HG03378 (cell line): ENCODE results near the gene TPRN.
"Not testable (repeated sequence)": the region's sequence is repeated elsewhere in the genome, so short reads cannot be mapped to it uniquely, and the experiment has no call there.

Source experiments
- ATAC-seq: cut with Tn5 transposase; IDR thresholded peaks from one replicate; pipeline ENCODE4 v1.9.1; 2021; ENCODE audit warnings: mild to moderate bottlenecking, moderate library complexity; ENCODE audit not compliant: unreplicated experiment

TPRN gene, protein sequence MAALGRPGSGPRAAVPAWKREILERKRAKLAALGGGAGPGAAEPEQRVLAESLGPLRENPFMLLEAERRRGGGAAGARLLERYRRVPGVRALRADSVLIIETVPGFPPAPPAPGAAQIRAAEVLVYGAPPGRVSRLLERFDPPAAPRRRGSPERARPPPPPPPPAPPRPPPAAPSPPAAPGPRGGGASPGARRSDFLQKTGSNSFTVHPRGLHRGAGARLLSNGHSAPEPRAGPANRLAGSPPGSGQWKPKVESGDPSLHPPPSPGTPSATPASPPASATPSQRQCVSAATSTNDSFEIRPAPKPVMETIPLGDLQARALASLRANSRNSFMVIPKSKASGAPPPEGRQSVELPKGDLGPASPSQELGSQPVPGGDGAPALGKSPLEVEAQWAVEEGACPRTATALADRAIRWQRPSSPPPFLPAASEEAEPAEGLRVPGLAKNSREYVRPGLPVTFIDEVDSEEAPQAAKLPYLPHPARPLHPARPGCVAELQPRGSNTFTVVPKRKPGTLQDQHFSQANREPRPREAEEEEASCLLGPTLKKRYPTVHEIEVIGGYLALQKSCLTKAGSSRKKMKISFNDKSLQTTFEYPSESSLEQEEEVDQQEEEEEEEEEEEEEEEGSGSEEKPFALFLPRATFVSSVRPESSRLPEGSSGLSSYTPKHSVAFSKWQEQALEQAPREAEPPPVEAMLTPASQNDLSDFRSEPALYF

DNA sequence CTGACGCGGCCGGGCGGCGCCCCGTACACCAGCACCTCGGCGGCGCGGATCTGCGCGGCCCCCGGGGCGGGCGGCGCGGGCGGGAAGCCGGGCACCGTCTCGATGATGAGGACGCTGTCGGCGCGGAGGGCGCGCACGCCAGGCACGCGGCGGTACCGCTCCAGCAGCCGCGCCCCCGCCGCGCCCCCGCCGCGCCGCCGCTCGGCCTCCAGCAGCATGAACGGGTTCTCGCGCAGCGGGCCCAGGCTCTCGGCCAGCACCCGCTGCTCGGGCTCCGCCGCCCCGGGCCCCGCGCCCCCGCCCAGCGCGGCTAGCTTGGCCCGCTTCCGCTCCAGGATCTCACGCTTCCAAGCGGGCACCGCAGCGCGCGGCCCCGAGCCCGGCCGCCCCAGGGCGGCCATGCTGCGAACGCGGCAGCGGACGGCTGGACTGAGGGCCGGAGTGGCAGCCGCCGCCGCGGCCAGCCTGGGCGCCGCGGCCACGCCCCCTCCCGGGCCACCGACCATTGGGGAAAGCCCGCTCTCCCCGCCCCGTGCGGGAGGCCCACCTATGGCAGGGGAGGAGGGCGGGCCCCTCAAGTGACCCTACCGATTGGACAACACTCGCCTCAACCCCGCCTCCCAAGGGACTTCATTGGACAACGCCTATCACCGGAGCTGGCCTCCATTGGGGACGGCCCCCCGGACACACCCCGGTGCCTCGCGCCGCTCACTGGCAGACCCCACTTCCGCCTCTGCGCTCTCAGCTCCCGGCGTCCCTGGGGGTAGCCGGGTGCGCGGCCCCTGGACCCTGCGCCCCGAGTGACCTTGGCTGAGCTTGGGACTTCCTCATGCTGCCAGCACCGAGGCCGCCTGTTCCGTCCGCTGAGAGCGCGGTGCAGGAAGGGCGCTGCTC, at the start of gene TPRN:
Gene TPRN, minus strand, starts transcription at position 431 of the 894 bp plus-strand sequence. Its CDS starts 30 bp downstream, at position 401.
- peak; percentile 82 for ATAC-seq

DNA sequence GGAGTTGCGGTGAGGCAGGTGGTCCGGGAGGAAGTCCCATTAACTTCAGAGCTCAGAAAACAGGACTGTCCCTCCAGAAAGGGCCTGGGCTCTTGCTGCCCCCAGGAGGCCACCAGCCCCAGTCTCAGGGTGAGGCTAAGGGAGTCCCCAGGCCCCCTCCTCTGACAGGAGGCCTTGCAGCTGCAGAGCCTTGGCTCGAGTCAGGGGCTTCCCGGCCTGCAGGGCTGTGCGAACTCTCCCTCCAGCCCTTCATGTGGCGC, 47.3 kb upstream of the TPRN start:
- no peak for ATAC-seq

DNA sequence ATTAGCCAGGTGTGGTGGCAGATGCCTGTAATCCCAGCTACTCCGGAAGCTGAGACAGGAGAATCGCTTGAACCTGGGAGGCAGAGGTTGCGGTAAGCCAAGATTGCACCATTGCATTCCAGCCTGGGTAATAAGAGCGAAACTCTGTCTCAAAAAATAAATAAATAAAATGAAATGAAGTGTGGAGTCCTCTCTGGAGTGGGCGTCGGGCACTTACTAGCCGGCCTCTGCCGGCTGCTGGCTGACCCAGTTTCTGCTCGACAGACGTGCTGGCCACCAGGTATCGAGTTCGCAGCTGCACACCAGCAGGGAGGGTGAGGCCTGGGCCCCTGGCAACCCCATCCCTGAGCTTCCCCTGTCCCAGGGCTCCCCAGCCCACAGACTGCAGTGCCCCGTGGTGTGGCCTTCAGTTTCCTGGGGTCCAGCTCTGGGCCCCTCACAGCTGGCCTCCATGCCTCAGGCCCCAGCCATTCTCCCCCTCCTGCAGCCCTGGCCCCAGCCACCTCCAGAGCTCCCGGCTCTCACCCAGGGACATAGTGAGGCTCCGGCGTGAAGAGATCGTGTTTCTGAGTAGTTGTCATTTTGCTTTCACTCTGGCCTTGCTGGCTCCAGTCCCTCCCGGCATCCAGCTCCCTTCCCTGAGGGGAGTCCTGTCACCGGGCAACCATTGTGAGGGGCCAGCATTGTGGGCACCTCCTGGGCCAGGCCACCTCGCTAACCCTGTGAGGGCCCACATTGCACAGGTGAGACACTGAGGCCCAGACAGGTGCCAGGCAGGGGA, 46.8 kb upstream of the TPRN start:
- ATAC-seq = no peak

- ATAC-seq = no peak
Observed at GRCh38 chr9:137245450-137246421, 45.2 kb upstream of the TPRN start.

- ATAC-seq = no peak
Observed at GRCh38 chr9:137244486-137245449, 44.2 kb upstream of the TPRN start.

GRCh38 chr9:137243626-137244485, 43.3 kb upstream of the TPRN start:
- no peak for ATAC-seq

DNA sequence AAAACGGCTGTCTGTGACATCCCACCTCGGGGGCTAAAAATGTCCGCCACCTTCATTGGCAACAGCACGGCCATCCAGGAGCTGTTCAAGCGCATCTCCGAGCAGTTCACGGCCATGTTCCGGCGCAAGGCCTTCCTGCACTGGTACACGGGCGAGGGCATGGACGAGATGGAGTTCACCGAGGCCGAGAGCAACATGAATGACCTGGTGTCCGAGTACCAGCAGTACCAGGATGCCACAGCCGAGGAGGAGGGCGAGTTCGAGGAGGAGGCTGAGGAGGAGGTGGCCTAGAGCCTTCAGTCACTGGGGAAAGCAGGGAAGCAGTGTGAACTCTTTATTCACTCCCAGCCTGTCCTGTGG, 42.7 kb upstream of the TPRN start:
- ATAC-seq = not testable (repeated sequence)

- ATAC-seq = no peak
Observed at GRCh38 chr9:137242269-137243203, 42.0 kb upstream of the TPRN start.

GRCh38 chr9:137241490-137242268, 41.1 kb upstream of the TPRN start:
- no peak for ATAC-seq

DNA sequence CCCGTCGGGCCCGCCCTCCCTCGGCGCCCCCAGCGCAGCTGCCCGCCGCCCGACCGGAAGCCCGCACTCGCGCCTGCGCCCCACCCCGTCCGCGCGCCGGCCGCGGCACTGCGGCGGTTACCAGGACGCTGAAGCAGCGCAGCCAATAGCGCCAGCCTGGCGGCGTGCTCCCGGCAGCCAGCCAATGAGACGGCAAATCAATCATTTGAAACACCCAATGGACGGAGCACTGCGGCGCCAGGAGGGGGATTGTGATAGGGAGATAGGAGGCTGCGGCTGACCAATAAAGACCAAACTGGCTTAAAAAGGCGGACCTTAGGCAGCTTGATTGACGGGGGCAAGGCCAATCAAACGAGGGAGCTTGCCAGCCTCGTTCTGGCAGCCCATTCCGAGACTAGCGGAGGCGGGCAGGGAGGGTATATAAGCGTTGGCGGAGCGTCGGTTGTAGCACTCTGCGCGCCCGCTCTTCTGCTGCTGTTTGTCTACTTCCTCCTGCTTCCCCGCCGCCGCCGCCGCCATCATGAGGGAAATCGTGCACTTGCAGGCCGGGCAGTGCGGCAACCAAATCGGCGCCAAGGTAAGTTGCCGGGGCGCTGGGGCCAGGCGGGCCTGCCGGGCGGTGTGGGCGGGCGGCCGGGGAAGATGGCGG, 40.4 kb upstream of the TPRN start, which contains the start of gene TUBB4B:
Gene TUBB4B, plus strand, starts transcription at position 447 of the 649 bp plus-strand sequence. Its CDS starts 74 bp downstream, at position 521.
- peak; percentile 86 for ATAC-seq

DNA sequence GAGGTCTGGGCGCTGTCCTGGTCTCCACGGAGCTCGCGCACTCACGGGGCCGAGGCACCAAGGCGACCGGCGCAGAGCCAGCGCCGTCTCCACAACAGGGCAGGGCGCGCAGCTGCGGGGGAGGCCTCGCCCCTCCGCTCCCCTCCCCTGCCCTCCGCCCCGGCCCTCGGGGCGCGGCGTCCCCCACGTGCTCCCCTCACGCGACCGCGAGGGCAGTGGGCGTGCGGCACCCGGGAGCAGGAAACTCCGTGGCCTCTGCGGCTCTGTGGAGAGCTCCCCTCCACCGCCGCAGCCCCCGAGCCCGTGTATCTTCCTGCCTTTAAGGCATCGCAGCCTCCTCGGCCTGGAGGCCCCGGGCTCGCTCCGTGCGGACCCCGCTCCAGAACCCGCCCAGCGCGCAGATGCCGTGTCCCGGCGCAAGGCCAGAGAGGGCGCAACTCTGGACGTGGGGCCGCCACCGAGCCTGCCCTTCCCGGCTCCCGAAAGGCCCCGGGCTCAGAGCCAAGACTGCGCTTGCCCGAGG, 39.8 kb upstream of the TPRN start:
- ATAC-seq = peak; percentile 7

DNA sequence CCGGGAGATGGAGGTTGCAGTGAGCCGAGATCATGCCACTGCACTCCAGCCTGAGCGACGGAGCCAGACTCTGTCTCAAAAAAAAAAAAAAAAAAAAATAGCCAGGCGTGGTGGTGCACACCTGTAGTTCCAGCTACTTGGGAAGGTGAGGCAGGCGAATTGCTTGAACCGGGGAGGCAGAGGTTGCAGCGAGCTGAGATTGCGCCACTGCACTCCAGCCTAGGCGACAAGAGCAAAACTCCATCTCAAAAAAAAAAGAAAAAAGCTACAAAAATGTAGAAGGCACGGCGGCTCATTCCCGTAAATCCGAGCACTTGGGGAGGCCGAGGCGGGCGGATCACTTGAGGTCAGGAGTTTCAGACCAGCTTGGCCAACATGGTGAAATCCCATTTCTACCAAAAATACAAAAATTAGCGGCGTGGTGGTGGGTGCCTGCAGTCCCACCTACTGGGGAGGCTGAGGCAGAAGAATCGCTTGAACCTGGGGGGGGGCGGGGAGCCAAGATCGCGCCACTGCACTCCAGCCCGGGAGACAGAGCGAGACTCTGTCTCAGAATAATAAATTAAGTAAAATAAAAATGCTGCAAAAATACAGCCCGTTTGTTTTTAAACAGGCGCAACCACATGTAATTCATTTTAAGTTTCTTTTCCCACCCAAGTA, 39.1 kb upstream of the TPRN start:
- ATAC-seq = not testable (repeated sequence)

DNA sequence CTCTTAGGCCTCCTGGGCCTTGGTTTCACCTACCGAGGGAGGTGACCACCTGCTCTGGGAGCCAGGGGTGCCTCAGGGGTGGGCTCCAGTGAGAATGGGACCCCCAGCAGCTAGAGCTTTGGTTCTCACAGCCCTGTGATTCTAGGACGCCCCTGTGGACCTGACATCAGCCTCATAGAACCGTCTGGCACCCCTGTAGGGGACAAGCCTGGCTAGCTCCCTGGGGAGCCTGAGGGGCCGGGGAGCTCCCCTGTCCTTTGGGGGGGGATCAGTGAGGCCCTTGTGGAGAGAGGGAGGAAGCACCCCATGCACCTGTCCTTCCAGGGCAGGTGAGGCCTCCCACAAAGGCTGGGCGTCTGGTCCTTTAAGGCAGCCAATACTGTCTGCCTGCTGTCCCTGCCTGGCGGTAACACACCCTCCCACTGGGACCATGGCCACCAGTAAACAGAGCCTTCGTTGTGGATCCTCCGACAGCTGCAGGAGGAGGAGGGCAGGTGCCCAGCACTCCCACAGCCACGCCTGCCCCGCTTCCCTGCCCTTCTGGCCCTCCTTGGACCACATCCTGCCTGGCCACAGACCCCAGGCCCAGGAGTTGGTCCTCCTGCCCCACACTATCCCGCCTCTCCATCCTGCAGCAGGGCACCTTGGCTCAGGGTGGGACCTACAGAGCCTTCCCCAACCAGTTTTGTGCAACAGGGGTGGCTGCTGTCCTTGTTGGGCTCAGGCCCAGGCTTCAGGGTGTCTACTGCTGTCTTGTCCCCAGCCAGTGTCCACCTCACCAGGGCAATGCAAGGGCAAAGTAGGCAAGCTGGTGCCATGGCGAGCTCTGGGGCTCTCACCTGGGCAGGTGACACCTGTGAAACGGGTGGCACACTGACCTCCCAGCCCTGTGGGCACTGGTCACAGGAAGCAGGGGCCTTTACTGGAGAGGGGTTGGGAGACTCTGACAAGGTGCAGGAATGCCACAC, 37.5 kb upstream of the TPRN start:
- no peak for ATAC-seq
